Gastrocnemius medialis (tissue), 4 donors: Measurements from ENCODE around the gene FNDC3B.

Source experiments
- POLR2A ChIP-seq, 2 donors: fragments of 450-650 bp; IDR thresholded peaks; one replicate each; pipeline ENCODE4 v1.6.1; 2017; ENCODE audit warnings: antibody characterized with exemption in 2 of 2, mild to moderate bottlenecking in 2 of 2, moderate library complexity in 2 of 2
- TF ChIP-seq, protein P1 (sequence below), 5 experiments: fragments of 450-650 bp in 3 of 5; fragments of 200-600 bp in 2 of 5; sonication (generic) in 2 of 5; IDR thresholded peaks in 4 of 5; conservative IDR thresholded peaks in 1 of 5; 1 replicate in 4 of 5; 2 replicates in 1 of 5; pipeline ENCODE4 v1.5.1; 2016 to 2019; ENCODE audit warnings: antibody characterized with exemption in 5 of 5, mild to moderate bottlenecking in 3 of 5, moderate library complexity in 3 of 5

DNA sequence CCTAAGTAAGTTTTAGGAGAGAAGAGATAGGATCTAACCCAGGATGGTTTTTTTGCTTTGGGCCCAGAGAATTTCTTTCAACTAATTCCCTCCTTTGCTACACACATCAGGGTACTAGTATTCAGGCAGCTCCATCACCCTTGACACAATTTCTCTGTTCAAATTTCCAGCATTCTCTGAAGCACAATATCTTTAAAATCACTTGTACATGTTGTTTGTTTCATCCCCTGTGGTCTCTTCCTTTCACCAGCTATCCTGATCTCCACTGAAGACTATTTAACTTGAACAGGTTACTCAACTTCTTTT lies 32.4 kb upstream of the FNDC3B start:
- TF ChIP-seq POLR2A (IDR thresholded peaks at IDR 0.05) = no peak
- TF ChIP-seq, protein P1, sequence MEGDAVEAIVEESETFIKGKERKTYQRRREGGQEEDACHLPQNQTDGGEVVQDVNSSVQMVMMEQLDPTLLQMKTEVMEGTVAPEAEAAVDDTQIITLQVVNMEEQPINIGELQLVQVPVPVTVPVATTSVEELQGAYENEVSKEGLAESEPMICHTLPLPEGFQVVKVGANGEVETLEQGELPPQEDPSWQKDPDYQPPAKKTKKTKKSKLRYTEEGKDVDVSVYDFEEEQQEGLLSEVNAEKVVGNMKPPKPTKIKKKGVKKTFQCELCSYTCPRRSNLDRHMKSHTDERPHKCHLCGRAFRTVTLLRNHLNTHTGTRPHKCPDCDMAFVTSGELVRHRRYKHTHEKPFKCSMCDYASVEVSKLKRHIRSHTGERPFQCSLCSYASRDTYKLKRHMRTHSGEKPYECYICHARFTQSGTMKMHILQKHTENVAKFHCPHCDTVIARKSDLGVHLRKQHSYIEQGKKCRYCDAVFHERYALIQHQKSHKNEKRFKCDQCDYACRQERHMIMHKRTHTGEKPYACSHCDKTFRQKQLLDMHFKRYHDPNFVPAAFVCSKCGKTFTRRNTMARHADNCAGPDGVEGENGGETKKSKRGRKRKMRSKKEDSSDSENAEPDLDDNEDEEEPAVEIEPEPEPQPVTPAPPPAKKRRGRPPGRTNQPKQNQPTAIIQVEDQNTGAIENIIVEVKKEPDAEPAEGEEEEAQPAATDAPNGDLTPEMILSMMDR (IDR thresholded peaks at IDR 0.05 in 4 of 5, conservative IDR thresholded peaks at IDR 0.05 in 1 of 5) = no peak
